GM23338 (cell line): Measurements from ENCODE around the gene OXT. TPM values are rescaled to one million over a fixed set of nuclear protein-coding genes. Genes with fewer than 3 reads are reported as not detected.

ENCODE experiments used
- ATAC-seq: fragments of 200-7000 bp; cut with Tn5 transposase; 3 replicates; pipeline ENCODE4 v1.9.1; 2020
- DNase-seq: peaks from one replicate; pipeline ENCODE4 v3.0.0-alpha.2; 2015; ENCODE audit warnings: low spot score
- H2AFZ ChIP-seq: fragments of 200-600 bp; sonication (generic); 2 replicates; pipeline ENCODE4 v1.8.0; 2016; ENCODE audit warnings: antibody characterized with exemption, mild to moderate bottlenecking, moderate library complexity
- H3F3A ChIP-seq: fragments of 200-600 bp; sonication (generic); replicated peaks from 2 replicates; pipeline ENCODE4 v1.8.0; 2017; ENCODE audit warnings: antibody characterized with exemption, mixed run types, low read depth
- H3K27ac ChIP-seq: fragments of 200-600 bp; sonication (generic); 2 replicates; pipeline ENCODE4 v1.6.1; 2016; ENCODE audit warnings: low read depth
- H3K27me3 ChIP-seq: fragments of 200-600 bp; sonication (generic); 2 replicates; pipeline ENCODE4 v1.8.0; 2016; ENCODE audit warnings: mild to moderate bottlenecking, mixed run types, moderate library complexity; ENCODE audit not compliant: insufficient read depth
- H3K36me3 ChIP-seq: fragments of 200-600 bp; sonication (generic); 2 replicates; pipeline ENCODE4 v1.8.0; 2016; ENCODE audit warnings: mild to moderate bottlenecking; ENCODE audit not compliant: insufficient read depth
- H3K4me1 ChIP-seq: fragments of 200-600 bp; sonication (generic); 2 replicates; pipeline ENCODE4 v1.8.0; 2016; ENCODE audit warnings: mild to moderate bottlenecking, moderate library complexity; ENCODE audit not compliant: insufficient read depth
- H3K4me2 ChIP-seq: fragments of 200-600 bp; sonication (generic); 2 replicates; pipeline ENCODE4 v1.7.1; 2017; ENCODE audit warnings: mixed run types
- H3K4me3 ChIP-seq: fragments of 200-600 bp; sonication (generic); 2 replicates; pipeline ENCODE4 v1.6.1; 2016; ENCODE audit warnings: mixed run types
- H3K79me2 ChIP-seq: fragments of 200-600 bp; sonication (generic); replicated peaks from 2 replicates; pipeline ENCODE4 v1.8.0; 2017; ENCODE audit warnings: mild to moderate bottlenecking; ENCODE audit not compliant: insufficient read depth
- H3K9me2 ChIP-seq: fragments of 200-600 bp; sonication (generic); 2 replicates; pipeline ENCODE4 v1.8.0; 2017; ENCODE audit not compliant: insufficient read depth
- H4K20me1 ChIP-seq: fragments of 200-600 bp; sonication (generic); replicated peaks from 2 replicates; pipeline ENCODE4 v1.8.0; 2017; ENCODE audit warnings: mild to moderate bottlenecking; ENCODE audit not compliant: insufficient read depth
- H3K27ac Mint-ChIP-seq: 2 replicates; pipeline ENCODE4 v1.8.0; 2020; ENCODE audit warnings: inconsistent platforms, mild to moderate bottlenecking, moderate library complexity, mixed read lengths
- H3K27me3 Mint-ChIP-seq: 3 replicates; pipeline ENCODE4 v1.8.0; 2022; ENCODE audit warnings: low read depth, mild to moderate bottlenecking, moderate library complexity, mixed read lengths, inconsistent platforms; ENCODE audit not compliant: insufficient read depth, poor library complexity
- H3K36me3 Mint-ChIP-seq: 3 replicates; pipeline ENCODE4 v1.8.0; 2021; ENCODE audit warnings: low read depth, mild to moderate bottlenecking, inconsistent platforms, moderate library complexity, mixed read lengths
- H3K4me1 Mint-ChIP-seq: 3 replicates; pipeline ENCODE4 v1.8.0; 2020; ENCODE audit warnings: mild to moderate bottlenecking, inconsistent platforms, mixed read lengths
- H3K4me3 Mint-ChIP-seq: 3 replicates; pipeline ENCODE4 v1.8.0; 2021; ENCODE audit warnings: moderate library complexity, mild to moderate bottlenecking, inconsistent platforms, mixed read lengths
- H3K9me3 Mint-ChIP-seq: 3 replicates; pipeline ENCODE4 v1.8.0; 2020; ENCODE audit warnings: moderate library complexity, mild to moderate bottlenecking, inconsistent platforms, mixed read lengths
- CREB1 ChIP-seq: fragments of 250-450 bp; sonication (Bioruptor Pico); IDR thresholded peaks from 2 replicates; pipeline ENCODE4 v1.5.0; 2020; ENCODE audit warnings: low read depth, mild to moderate bottlenecking, moderate library complexity
- CTCF ChIP-seq, 2 experiments: fragments of 200-600 bp in 1 of 2; sonication (generic) in 1 of 2; conservative IDR thresholded peaks; 2 replicates each; pipeline versions ENCODE4 v1.5.1 to v1.6.1; 2016 to 2017; ENCODE audit warnings: antibody characterized with exemption in 2 of 2, low read depth in 2 of 2, mild to moderate bottlenecking in 2 of 2, moderate library complexity in 1 of 2
- ETS1 ChIP-seq: IDR thresholded peaks from 2 replicates; pipeline ENCODE4 v1.6.1; 2016; ENCODE audit warnings: antibody characterized with exemption
- EZH2 ChIP-seq: fragments of 200-600 bp; sonication (generic); IDR thresholded peaks from one replicate; pipeline ENCODE4 v1.8.0; 2017; ENCODE audit warnings: antibody characterized with exemption, mild to moderate bottlenecking, low read depth; ENCODE audit not compliant: unreplicated experiment
- EZH2phosphoT487 ChIP-seq: fragments of 200-600 bp; sonication (generic); IDR thresholded peaks from one replicate; pipeline ENCODE4 v1.8.1; 2018; ENCODE audit warnings: antibody characterized with exemption; ENCODE audit not compliant: unreplicated experiment
- JUNB ChIP-seq: IDR thresholded peaks from one replicate; pipeline ENCODE4 v1.6.1; 2016; ENCODE audit warnings: antibody characterized with exemption; ENCODE audit not compliant: unreplicated experiment
- NANOG ChIP-seq: IDR thresholded peaks from 2 replicates; pipeline ENCODE4 v1.6.1; 2016; ENCODE audit warnings: antibody characterized with exemption, borderline replicate concordance
- POLR2AphosphoS5 ChIP-seq: IDR thresholded peaks from 2 replicates; pipeline ENCODE4 v1.6.1; 2016; ENCODE audit warnings: antibody characterized with exemption, low read depth
- REST ChIP-seq: IDR thresholded peaks from one replicate; pipeline ENCODE4 v1.6.1; 2018; ENCODE audit warnings: antibody characterized with exemption; ENCODE audit not compliant: unreplicated experiment
- STAT1 ChIP-seq: IDR thresholded peaks from one replicate; pipeline ENCODE4 v1.6.1; 2016; ENCODE audit warnings: antibody characterized with exemption; ENCODE audit not compliant: unreplicated experiment
- ZNF114 ChIP-seq: fragments of 250-450 bp; sonication (Bioruptor Pico); IDR thresholded peaks from 2 replicates; pipeline ENCODE4 v1.5.0; 2020; ENCODE audit warnings: mild to moderate bottlenecking, moderate library complexity
- ZNF331 ChIP-seq: fragments of 250-450 bp; sonication (Bioruptor Pico); IDR thresholded peaks from 2 replicates; pipeline ENCODE4 v1.5.0; 2020; ENCODE audit warnings: low read depth, mild to moderate bottlenecking, moderate library complexity
- ZNF462 ChIP-seq: fragments of 250-450 bp; sonication (Bioruptor Pico); IDR thresholded peaks from 2 replicates; pipeline ENCODE4 v1.5.0; 2020; ENCODE audit warnings: mild to moderate bottlenecking, moderate library complexity
- polyA plus RNA-seq: library from polyadenylated mRNA; unstranded; fragments of >200 nt; fragmentation: Nextera tagmentation; extraction: Ambion mirVana; gene quantifications from 2 replicates; pipeline ENCODE4 v1.2.1, GENCODE V29; 2016
- total RNA-seq: library from RNA; depleted of rRNA; stranded (reverse); fragments of >200 nt; shearing (Covaris generic); gene quantifications from 2 replicates; pipeline ENCODE4 v1.2.3, GENCODE V29; 2014

The OXT gene
- total and polyA plus RNA-seq, 2 experiments from 2014 or later, result 1.5 TPM; not detected in 1

- Histone ChIP-seq H3K4me1 (peaks cover 24% of the 10 kb centered on the region), H3K4me2 (peak within 1 kb of the TSS; percentile 44; the same call in 1 of the 2 replicates), H3K27ac (no peak within 1 kb of the TSS), H3F3A (0 out of 2 replicates have a peak, but pooled peaks cover under 1% of the 10 kb centered on the region), H4K20me1 (peaks cover 7% of the 10 kb centered on the region), H3K4me3 (no peak within 1 kb of the TSS; the same call in 1 of the 2 replicates), H3K36me3 (peaks cover 10% of the 10 kb centered on the region; the same call in 1 of the 2 replicates), H3K27me3 (no peaks in the 10 kb centered on the region), H2AFZ (no peak within 1 kb of the TSS), H3K79me2 (peaks cover 11% of the 10 kb centered on the region), H3K9me2 (peaks cover 4% of the 10 kb centered on the region; the same call in 1 of the 2 replicates)
- DNase-seq (no peak), ATAC-seq (no peak)
- Mint-ChIP-seq H3K9me3 (no peaks in the 10 kb centered on the region; the same call in 2 of the 3 replicates), H3K4me1 (peaks cover 25% of the 10 kb centered on the region), H3K36me3 (peaks cover 47% of the 10 kb centered on the region), H3K27ac (no peak within 1 kb of the TSS), H3K4me3 (peak within 1 kb of the TSS; percentile 44), H3K27me3 (peaks cover 16% of the 10 kb centered on the region)
- TF ChIP-seq STAT1 (no peak), JUNB (no peak), ZNF331 (CRISPR knock-in tag) (no peak), ETS1 (no peak), CREB1 (CRISPR knock-in tag) (no peak), POLR2AphosphoS5 (no peak), REST (no peak), ZNF462 (no peak), NANOG (no peak), EZH2phosphoT487 (no peak), CTCF (conservative IDR thresholded peaks at IDR 0.05; ENCODE audit: low read depth in 2 of 2) (no peak), EZH2 (no peak), ZNF114 (no peak)
Observed at GRCh38 chr20:3043322-3043721, 28.1 kb upstream of the OXT start, which contains the start of gene GNRH2. GNRH2 (plus strand) TSS chr20:3043622; CDS start chr20:3044415, 793 bp downstream.
